Prostate gland (tissue), 2 donors: ENCODE results near the gene RACGAP1.

ENCODE experiments used
- CTCF ChIP-seq, 4 experiments: fragments of 200-600 bp in 2 of 4; fragments of 450-650 bp in 2 of 4; sonication (generic) in 2 of 4; IDR thresholded peaks; 1 replicate in 3 of 4; 2 replicates in 1 of 4; pipeline ENCODE4 v1.5.1; 2016 to 2019; ENCODE audit warnings: antibody characterized with exemption in 4 of 4, mild to moderate bottlenecking in 2 of 4, moderate library complexity in 2 of 4
- POLR2A ChIP-seq: fragments of 450-650 bp; IDR thresholded peaks from one replicate; pipeline ENCODE4 v1.6.1; 2016; ENCODE audit warnings: antibody characterized with exemption, mild to moderate bottlenecking
- POLR2AphosphoS5 ChIP-seq: sonication (generic); formaldehyde crosslinking; IDR thresholded peaks from one replicate; pipeline ENCODE4 v1.6.1; 2017; ENCODE audit warnings: antibody characterized with exemption

GRCh38 chr12:49982246-49983087 lies 42.8 kb downstream of the RACGAP1 start:
- no peak for TF ChIP-seq CTCF (IDR thresholded peaks at IDR 0.05)
- no peak for TF ChIP-seq POLR2A
- no peak for TF ChIP-seq POLR2AphosphoS5
